ENCODE data around the gene ZBTB18.

- TF ChIP-seq POLR2A (IDR thresholded peaks at IDR 0.05; ENCODE audit: low read depth, low read length) (no peak), POLR2AphosphoS5 (IDR thresholded peaks at IDR 0.05; ENCODE audit: low read depth, low read length) (no peak)
These were observed 51.4 kb downstream of the ZBTB18 start for GRCh38 chr1:244102468-244102867.

Data from GM12892 (cell line).